PC-9 (cell line): Measurements from ENCODE around the gene OR9Q1.

ENCODE experiments used
- CTCF ChIP-seq: fragments of 200-600 bp; sonication (generic); conservative IDR thresholded peaks from 2 replicates; pipeline ENCODE4 v1.6.1; 2017; ENCODE audit warnings: mixed run types, antibody characterized with exemption, mild to moderate bottlenecking, moderate library complexity
- EZH2 ChIP-seq: fragments of 200-600 bp; sonication (generic); IDR thresholded peaks from 2 replicates; pipeline ENCODE4 v1.8.0; 2017; ENCODE audit warnings: antibody characterized with exemption, low read depth

DNA sequence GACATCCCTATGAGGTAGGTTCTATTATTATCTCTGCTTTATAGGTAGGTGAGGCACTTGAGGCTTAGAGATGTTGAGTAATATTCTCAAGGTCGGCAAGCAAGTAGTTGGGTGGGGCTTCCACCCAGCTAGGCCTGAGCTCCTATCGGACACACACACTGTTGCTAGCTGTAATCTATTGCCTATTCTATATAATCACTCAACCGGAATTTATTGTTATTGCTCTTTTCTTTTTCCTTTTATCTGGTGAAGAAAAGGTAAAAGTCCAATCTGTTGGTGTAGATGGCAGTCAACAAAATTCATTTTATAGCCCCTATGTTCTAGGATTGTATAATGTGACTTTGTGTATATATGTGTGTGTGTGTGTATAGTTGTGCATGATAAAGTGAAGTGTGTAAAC is 168.5 kb downstream of the OR9Q1 start:
- TF ChIP-seq CTCF, result no peak
- TF ChIP-seq EZH2, result no peak
